Measurements from ENCODE around the gene THTPA.

GRCh38 chr14:23543403-23543802, 12.7 kb upstream of the THTPA start:
- TF ChIP-seq EZH2 (IDR thresholded peaks at IDR 0.05; ENCODE audit: low read length, missing control alignments) (no peak), CTCF (conservative IDR thresholded peaks at IDR 0.05 in 1 of 2, IDR thresholded peaks at IDR 0.05 in 1 of 2; ENCODE audit: low read depth in 1 of 2, low read length in 2 of 2) (no peak)

Measured in fibroblast of lung (primary cell).